Measurements from ENCODE around the gene TXLNA.

The TXLNA gene

GRCh38 chr1:32184650-32185049, 5.2 kb downstream of the TXLNA start:
- TF ChIP-seq CTCF (IDR thresholded peaks at IDR 0.05; ENCODE audit: low read depth, low read length): no peak
- DNase-seq (ENCODE audit: low read depth in 2 of 2): no peak

GRCh38 chr1:32186077-32186476, 6.6 kb downstream of the TXLNA start:
- no peak for DNase-seq (ENCODE audit: low read depth in 2 of 2)
- no peak overlapping the region for H3K4me3 ChIP-seq (replicated peaks in 1 of 2; ENCODE audit: low read depth in 2 of 2, low read length in 2 of 2)
- no peak for TF ChIP-seq CTCF (IDR thresholded peaks at IDR 0.05; ENCODE audit: low read depth, low read length)

More at GRCh38 chr1:32184650-32185049, 5.2 kb downstream of the TXLNA start:
- H3K4me3 ChIP-seq (replicated peaks in 1 of 2; ENCODE audit: low read depth in 2 of 2, low read length in 2 of 2): no peak overlapping the region

GRCh38 chr1:32186491-32186890, 7.0 kb downstream of the TXLNA start:
- no peak for DNase-seq (ENCODE audit: low read depth in 2 of 2)
- no peak overlapping the region for H3K4me3 ChIP-seq (replicated peaks in 1 of 2; ENCODE audit: low read depth in 2 of 2, low read length in 2 of 2)
- TF ChIP-seq CTCF (IDR thresholded peaks at IDR 0.05; ENCODE audit: low read depth, low read length): no peak

- no peak overlapping the region for H3K4me3 ChIP-seq (replicated peaks in 1 of 2; ENCODE audit: low read depth in 2 of 2, low read length in 2 of 2)
- no peak for TF ChIP-seq CTCF (IDR thresholded peaks at IDR 0.05; ENCODE audit: low read depth, low read length)
- DNase-seq (ENCODE audit: low read depth in 2 of 2): no peak
Measured at GRCh38 chr1:32187850-32188249, 8.4 kb downstream of the TXLNA start.

GRCh38 chr1:32192220-32192948, 12.9 kb downstream of the TXLNA start:
- H3K4me3 ChIP-seq (replicated peaks in 1 of 2; ENCODE audit: low read depth in 2 of 2, low read length in 2 of 2): no peak overlapping the region
- no peak for TF ChIP-seq CTCF (IDR thresholded peaks at IDR 0.05; ENCODE audit: low read depth, low read length)
- no peak for DNase-seq (ENCODE audit: low read depth in 2 of 2)

- H3K4me3 ChIP-seq (replicated peaks in 1 of 2; ENCODE audit: low read depth in 2 of 2, low read length in 2 of 2): no peak overlapping the region
- no peak for TF ChIP-seq CTCF (IDR thresholded peaks at IDR 0.05; ENCODE audit: low read depth, low read length)
- no peak for DNase-seq (ENCODE audit: low read depth in 2 of 2)
Measured at GRCh38 chr1:32194984-32195383, 15.5 kb downstream of the TXLNA start.

GRCh38 chr1:32195531-32195930, 16.1 kb downstream of the TXLNA start:
- no peak for DNase-seq (ENCODE audit: low read depth in 2 of 2)
- H3K4me3 ChIP-seq (replicated peaks in 1 of 2; ENCODE audit: low read depth in 2 of 2, low read length in 2 of 2): no peak overlapping the region
- TF ChIP-seq CTCF (IDR thresholded peaks at IDR 0.05; ENCODE audit: low read depth, low read length): no peak

Data from cardiac fibroblast (primary cell).